Measurements from ENCODE around the gene RNF144B.
A peak's percentile ranks its signal among the peaks of the same experiment; 100 is the strongest.

Gene RNF144B

DNA sequence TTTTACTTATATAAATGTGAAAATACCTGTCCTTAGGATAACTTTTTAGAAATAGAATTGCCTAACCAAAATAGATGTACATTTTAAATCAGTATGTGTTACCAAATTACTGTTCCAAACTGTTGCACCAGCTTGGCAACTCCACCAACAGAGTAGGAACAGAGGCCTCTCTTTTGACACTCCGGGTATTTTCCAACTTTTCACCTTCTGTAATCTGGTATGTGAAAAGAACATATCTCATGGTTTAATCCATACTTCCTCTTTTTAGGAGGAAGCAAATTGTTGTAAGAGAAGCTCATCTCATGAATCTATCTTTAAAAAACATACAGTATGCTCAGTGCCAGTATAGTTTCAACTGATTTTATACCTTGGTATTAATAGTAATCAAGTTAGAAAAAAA is 24.9 kb downstream of the RNF144B start:
- DNase-seq: no peak

DNA sequence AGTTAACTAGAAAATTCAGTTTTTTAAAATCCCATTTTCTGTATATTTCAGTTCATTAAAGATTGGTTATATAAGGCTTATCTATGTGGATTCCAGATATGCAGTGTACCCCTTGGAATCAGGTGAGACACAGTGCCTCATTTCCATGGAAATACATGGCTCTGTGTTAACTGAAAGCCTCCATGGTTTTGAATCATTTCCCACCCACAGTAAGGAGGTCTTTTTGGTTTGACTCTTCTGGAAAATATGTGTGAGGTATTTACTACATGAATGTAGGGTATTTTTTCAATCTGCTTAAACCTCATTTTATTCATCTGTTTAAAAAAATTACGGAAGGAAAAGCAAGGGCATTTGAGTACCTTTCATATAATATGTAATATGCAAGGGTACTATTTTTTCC is 25.5 kb downstream of the RNF144B start:
- DNase-seq: no peak

DNA sequence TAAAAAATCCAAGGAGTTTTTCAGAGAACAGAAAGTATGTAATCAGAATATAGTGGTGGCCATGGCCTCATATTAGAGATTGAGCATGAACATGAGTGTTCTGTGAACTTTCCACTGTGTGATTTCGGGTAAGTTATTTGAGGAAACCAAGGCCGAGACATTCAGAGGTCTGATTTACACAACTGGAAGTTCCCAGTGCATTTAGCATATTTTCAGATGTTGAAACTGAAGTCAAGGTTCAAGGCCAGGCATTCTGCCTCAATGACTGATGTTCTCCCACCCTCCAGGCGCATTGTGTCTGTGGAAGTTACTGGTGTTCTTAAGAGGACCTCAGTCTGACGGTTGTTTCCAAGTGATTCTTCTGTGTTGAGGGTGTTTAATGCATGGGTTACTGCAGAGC is 26.2 kb downstream of the RNF144B start:
- no peak for DNase-seq

DNA sequence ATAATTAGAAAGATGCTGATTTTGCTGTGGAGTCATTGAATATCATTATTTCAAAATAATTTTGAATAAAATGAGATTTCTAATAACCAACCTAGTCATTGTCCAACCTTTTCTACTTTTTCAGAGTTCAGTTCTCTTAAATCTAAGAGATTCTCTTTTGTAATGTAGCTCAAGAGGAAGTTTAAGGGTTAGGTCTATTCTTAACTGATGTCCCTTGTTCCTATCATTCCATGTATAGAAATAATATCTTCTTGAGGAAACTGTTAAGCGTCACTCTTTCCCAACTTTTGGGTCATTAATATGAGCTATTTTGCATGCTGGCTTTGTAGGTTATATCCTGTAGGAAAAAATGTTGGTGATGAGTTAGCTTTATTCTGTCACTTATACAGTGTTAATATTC is 27.0 kb downstream of the RNF144B start:
- DNase-seq: no peak

DNA sequence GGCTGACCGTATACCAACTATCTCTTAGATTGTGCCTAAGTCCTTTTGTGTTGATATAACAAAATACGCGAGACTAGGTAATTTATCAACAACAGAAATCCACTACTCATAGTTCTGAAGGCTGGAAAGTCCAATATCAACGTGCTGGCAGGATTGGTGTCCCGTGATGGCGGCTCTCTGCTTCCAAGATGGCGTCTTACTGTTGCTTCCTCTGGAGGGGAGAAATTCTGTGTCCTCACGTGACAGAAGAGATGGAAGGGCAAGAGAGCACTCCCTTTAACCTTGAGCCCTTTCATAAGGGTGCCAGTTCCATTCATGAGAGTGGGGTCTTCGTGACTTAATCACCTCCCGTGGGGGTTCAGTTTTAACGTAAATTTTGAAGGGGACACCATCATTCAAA is 28.1 kb downstream of the RNF144B start:
- DNase-seq: no peak

DNA sequence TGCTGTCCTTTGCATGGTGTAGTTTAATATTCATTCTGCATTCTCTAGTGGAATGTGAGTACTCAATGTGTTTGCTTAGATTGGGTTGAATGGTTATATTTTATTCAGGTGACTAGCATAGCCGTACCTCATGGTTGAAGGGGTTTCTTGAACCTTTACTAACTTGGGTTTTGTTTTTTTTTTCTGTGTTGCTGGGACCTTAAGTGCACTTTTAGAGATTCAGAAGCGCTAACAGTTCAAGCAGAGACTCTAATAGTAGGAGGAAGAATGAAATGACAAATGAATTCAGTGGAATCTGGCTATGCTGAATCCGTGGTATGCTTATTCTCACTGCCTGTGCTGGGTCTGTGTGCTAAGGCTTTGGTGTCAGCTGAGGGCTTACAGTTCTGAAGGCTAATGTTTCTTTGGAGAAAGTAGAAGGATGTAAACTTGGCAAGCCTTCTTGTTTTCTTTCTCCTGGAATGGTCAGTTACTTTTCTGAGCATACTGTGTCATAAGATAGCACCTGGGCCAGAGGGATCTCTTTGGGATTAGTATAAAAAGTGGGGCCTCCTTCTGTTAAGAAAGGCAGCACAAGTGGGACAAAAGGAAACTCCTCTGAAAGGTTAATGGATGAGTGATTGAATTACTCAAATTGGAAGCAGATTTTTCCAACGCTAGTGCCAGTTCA is 28.7 kb downstream of the RNF144B start:
- peak; percentile 49 for DNase-seq

DNA sequence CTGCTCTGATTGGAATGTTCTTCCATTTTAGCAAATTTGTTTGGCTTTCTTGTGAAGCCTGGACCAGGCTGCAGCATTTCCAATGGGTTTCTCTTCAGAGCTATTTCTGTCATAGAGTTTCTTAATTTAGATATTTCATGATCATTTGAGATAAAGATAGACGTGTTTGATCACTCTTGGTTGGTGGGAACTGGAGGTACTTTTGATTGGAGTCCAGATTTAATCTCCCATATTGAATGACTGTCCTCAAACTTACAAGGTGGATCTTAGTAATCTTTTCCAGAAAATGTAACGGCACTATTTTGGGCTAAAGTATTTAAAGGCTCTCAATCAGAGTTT is 29.2 kb downstream of the RNF144B start:
- DNase-seq: no peak

DNA sequence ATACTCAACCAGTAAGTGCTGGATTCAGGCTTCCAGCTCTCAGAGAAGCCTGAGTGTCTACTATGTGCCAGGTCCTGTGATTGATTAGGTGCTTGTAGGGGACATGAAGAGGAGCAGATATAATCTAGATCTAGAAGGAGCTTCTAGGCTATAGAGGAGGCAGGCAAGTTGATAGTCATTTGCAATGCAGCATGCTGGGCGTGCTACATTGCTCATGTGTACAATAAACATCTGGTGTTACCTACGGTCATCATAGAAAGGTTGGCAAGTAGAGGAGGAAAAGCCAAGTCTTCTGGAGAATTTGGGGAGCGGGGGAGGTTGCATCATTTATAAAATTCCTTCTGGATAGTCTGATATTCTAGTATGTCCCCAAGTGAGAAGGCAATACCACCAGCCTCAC is 33.2 kb downstream of the RNF144B start:
- no peak for DNase-seq

DNA sequence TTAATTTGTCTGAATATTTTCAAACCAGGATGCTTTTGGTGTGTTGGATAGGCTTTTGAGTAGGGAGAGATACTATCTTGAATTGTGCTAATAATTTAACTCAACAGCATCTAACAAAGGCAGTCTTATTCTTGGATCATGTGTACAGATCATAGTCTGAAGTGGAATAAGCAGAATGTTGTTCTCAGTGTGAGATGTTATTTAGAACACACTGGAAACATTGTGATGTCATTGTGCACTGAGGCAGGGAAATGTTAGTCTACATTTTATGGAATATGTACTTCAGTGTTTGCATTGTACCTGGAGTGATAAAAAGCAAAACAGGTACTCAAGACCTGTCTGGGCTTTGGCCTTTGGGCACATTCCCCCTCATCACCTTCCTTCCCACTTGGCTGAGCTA is 35.0 kb downstream of the RNF144B start:
- no peak for DNase-seq

DNA sequence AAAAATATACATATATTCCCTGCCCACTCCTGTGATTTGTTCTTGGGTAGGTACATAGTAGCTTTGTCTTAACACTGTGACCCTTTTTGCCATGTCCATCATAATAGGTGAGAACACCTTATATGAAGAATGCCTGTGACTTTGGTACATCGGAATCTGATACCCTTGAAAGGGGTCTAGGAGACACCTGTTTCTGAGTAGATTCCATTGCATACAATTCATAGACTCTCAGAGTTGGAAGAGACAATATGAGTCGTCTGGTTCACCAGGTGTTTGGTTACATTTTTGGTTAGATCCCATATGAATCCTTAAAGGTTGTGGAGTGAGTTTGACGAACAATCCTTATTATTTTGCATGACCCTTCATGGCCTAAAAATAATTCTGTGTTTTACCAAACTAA is 36.3 kb downstream of the RNF144B start:
- no peak for DNase-seq

DNA sequence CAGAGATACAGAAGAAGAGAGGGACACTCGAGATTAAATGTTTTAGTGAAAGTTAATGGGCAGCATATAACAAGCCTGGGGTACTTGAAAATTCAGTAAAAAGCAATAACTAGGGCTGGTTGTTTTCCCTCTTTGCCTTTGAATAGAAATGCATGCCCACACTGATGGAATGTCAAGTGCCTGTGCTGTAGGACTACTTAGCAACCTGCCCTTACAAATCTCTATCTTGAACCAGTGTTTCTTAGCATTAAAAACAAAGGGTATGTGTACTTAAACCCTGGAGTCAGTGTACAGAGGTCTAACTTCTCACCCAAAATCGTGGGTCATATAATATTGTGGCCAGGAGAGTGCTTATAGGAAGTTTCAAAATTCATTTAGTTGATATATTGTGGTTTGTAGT is 37.1 kb downstream of the RNF144B start:
- DNase-seq: no peak

DNA sequence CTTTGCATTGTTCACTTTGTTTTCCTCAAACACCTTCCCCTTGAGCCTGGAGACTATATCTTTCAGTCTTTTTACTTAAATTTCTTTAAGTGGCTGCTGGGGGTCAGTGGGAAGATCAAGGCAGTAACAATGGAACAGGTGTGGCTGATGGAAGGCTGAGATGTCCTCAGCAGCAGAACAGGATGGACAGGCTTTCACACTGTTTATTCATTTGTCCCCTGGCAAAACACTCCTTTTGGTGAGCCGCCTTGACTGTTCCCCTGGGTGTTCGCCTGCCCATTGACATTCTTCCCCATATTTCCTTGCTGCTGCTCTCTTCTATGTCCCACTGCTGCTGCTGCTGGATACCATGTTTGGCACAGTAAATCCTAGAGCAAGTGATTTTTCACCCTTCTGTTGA is 38.1 kb downstream of the RNF144B start:
- DNase-seq: no peak

DNA sequence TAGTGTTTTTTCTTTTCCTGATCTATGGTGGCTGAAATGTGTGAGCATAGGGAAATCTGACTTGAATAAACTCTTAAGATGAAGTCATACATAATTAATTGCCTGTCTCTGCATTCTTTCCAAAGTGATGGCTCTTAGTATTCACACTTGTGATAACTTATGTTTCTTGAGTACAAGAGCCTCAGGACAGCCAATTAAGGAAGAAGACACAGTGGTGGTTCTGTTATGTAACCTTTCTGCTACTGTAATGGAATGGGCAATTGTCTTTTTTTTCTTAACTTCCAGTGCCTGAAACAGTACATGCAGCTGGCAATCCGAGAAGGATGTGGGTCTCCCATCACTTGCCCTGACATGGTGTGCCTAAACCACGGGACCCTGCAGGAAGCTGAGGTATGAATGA is 40.1 kb downstream of the RNF144B start:
- no peak for DNase-seq

DNA sequence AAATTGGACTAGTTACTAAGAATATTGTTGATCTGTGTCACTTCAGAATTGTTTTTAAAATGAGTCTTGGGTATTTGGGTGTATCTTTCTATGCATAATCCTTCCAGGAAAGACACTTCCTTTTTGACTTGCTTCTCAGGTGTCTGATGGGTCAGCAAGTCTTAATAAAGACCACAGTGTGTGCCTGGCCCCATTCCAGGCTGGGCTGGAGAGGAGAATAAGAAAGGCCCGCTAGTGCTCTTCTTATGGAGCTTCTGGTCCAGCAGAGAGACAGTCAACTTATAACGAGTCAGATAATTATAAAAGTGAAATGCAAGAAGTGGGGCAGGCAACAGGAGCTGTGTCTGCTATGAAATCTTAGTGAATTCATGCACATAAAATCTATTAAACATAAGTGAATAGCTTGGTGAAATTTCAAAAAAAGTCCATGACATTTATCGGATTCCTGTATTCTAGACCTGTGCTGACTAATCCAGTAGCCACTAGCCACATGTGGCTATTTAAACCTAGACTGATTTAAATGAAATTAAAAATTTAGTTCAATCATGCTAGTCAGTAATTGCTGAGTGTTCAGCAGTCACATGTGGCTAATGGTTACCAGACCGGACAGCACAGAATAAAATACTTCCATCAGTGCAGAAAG is 42.6 kb downstream of the RNF144B start:
- DNase-seq: no peak

DNA sequence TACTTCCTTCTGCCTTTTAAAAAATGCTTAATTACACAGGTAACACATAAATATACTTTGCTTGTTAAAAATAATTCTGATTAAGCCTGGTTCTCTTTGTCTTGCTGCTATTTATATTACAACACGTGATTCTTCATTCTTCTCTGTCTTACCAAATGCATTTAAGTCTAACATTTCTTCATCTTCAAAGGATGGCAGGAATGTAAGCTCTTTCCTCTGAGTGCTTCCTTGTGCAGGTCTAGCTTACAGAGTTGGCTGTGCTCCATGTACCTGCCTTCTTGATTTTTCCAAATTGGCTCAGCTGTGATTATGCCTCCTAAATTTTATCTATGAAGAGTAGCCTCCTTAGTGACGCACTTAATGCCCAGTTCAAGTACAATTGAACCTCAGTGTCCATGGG is 44.4 kb downstream of the RNF144B start:
- no peak for DNase-seq

DNA sequence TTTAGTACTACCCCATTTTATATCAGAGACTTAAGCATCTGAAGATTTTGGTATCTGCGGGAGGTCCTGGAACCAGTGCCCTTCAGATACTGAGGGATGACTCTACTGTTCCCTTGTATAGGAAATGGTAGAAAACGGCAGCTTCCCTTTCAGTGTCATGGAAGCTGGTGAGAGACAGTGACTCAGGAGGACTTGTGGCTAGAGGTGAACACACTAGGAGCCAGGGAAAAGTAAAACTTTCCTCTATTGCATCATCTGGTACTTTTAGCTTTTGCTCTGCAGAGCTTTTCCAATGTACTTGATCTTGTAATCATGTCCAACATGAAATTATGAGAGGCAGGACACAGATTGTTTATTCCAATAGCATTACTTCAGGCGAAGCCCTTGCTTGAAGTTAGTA is 45.0 kb downstream of the RNF144B start:
- no peak for DNase-seq

DNA sequence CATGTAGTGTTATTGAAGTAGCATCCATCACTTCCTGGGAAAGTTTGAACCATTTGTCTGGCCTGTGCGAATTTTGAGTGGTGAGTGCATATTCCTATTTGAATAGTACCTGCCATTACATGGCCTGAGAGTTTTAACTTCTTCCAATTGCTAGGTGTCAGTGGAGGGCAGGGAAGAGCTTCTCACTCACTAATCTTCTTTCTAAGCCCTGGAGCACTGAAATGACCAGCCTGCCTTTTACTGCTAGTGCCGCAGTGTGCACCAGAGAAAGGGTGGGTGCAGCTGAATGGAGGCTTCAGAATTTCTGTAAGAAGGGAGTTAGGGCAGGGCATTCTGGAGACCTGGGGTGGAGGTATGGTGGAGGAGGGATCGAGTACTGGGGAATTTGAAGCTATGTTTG is 45.5 kb downstream of the RNF144B start:
- DNase-seq: no peak

DNA sequence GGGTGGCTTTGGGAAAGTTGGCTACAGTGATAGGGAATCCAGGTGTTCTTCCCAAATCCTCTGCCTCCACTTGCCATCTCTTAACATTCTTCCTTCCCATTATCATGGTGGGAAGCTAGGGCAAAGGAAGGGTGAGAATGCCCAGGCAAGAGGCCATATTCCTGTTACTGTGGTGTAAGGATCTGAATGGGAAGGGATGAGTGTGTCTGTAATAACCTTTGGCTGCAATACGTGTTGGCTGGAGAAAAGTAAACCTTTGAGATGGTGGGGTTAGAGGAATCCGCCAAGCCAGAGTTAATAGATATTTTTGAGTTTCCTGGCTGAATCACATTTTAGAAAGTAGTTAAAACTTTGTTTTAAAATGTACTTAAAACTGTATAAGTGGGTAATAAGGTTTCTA is 45.9 kb downstream of the RNF144B start:
- no peak for DNase-seq

DNA sequence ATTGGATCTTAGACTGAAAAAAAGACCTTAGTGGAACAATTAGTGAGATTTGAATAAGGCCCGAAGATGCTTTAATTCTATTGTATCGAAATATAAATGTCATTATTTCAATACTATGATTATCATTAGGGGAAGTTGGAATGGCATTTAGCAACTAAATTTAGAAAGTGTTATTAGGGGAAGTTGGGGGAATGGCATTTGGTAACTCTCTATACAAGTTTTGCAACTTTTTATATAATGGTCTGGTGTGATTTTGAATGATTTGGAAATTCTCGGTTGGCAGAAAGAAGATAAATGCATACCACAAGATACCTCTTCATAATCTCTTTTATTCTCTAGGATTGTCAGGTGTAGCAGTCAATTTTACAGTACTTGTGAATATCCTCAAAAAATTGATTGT is 49.2 kb downstream of the RNF144B start:
- DNase-seq: no peak

DNA sequence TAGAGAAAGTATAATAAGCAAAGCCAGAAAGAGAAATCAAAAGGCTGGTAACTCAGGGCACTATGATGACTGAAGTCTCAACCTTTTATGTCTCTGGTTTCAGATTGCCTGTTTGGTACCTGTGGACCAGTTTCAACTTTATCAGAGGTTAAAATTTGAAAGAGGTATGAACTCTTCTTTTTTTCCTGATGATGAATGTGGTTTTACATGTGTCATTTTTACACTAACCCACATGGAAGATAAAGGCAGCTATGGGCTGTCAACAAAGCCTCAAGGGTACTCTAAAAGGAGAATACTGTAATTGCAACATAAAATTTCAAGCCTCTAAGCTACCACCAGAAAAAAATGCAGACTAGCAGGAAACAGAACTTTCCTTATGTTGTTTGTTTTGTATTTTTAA is 52.4 kb downstream of the RNF144B start:
- DNase-seq: no peak

DNA sequence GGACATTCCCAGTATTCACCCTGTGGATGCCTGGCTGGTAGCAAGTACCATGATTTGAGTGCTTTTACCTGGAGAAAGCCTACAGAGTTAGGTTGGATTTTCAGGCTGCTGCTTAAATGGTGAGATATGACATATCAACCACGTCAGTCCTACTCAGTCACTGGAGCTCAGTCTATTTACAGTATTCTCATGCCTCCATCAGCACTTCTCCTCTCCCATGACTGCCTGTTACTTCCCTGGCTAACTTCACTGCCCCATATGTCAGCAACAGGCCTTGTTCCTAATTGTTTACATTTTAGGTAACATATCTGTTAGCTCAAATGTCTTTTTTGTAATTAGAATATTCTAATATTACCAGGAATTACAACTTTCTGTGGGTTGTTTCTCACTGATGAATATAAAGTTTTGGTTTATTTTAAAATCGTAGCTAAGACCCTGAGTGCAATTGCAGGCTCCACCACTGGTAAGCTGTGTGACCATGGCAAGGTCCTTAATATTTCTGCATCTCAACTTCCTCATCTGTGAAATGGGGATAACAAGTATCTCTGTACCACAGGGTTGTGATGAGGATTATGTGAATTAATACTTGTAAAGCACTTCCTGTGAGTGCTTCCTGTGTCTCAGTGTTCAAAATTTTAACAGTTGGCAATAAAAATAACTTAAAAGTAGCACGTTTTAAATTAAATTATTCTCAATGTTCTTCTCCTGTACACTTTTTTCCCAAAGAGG is 54.3 kb downstream of the RNF144B start:
- no peak for DNase-seq

DNA sequence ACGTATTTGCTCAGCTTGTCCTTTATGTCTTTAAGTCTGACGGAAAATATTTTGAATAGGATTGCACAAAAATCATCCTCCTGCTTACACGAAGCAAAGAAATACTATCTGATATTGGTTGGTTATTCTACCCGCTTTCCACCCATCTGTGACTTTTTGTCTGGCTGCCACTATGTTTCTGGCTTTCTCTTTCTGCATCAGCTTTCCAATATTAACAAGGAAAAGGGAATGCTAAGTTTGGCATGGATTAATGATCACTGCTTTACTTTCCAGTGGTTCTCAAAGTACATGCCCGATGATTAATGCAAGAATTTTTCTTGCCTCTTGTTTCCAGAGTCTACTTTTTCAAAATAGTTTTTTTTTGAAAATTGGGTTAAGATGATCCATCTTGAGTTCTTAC is 57.0 kb downstream of the RNF144B start:
- no peak for DNase-seq

DNA sequence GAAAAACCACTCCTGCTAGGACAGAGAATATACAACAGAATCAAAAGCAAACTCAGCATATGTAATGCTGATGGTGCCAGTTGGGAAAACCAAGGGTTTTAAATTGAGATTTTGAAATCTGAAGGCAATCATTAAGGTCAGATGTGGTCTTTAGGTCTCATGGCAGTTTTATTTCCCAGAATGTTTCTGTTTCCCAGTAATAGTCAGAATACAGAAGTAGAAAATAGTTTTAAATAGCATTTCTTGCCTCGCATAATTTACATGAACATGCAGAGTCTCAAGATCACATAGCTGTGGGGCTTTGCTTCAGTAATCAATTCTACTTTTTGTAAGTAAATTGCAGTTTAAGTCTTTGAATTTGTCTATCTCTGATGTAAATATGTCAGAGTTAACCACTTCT is 58.1 kb downstream of the RNF144B start:
- no peak for DNase-seq

DNA sequence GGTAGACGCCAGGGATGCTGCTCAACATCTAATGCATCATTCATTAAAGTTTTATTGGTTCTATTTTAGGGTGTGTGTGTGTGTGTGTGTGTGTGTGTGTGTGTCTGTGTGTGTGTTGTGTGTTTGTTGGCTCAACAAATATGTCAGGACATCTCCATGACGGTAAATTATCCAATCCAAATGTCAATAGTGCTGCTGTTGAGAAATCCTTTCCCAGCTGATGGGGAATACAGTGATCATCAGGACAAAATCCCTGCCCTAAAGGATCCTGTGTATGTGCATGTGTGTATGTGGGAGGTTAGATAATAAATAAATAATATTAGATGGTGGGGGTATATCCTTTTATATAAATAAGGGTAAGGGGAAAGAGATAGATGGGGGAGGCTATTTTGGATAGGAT is 59.6 kb downstream of the RNF144B start:
- DNase-seq: no peak

DNA sequence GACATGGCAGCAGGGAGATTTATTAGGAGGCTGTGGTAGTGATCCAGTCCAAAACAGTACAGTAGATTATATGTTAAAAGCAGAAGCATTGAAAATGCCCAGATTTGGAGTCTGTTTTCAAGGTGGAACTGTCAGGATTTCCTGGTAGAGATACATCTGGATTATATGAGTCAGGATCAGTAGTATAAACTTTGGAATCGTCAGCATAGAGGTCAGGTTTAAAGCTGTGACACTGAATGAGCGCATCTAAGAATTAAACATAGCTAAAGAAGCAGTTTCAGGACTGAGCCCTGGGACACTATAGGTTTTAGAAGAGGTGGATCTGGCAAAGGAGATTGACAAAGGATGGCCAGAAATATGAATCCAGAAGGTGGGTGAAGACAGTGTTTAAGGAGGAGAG is 60.4 kb downstream of the RNF144B start:
- DNase-seq: no peak

Measured in eye (tissue), 1 donor.